Hypothalamus (tissue), 51 donors: ENCODE measurements around the gene SMURF2.
"Not testable (repeated sequence)": the region's sequence is repeated elsewhere in the genome, so short reads cannot be mapped to it uniquely, and the experiment has no call there.

Source experiments
- DNase-seq, 51 donors: peaks; one replicate each; lab custom pipeline; 2025; lab: John Stamatoyannopoulos, UW

Gene SMURF2

DNA sequence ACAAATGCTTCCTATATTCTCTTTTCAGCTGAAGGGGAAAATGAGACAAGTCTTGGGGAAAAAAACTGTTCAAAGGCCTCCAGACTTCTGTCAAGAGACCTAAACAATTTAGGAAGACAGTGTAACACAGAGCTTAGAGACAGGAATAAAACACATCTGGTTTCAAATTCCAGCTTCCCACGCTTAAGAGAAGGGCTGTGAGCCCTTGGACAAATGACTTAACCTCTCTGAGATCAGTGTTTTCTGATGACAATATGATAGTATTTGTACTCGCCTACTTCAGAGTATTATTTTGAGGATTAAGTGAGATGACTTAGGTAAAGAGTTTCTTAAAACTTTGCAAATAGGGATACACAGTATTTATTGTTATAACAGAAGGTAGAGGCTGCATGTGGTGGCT lies 29.5 kb downstream of the SMURF2 start:
- DNase-seq, result no peak

DNA sequence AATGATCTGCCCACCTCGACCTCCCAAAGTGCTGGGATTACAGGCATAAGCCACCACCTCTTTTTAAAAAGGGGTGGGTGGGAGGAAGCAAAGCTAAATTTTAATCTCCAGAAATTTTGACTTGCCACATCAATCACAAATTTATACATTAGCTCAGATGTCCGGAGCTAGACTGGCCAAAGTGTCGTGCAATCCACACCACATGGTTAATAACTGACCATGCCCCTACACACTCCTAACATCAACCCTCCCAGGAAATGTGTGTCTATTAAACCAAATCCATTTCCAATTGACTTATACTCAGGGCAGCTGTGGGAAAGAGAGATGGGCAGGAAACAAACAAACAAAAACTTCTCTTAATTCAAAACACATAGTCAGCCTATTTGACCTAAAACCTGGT lies 29.9 kb downstream of the SMURF2 start:
- no peak for DNase-seq

DNA sequence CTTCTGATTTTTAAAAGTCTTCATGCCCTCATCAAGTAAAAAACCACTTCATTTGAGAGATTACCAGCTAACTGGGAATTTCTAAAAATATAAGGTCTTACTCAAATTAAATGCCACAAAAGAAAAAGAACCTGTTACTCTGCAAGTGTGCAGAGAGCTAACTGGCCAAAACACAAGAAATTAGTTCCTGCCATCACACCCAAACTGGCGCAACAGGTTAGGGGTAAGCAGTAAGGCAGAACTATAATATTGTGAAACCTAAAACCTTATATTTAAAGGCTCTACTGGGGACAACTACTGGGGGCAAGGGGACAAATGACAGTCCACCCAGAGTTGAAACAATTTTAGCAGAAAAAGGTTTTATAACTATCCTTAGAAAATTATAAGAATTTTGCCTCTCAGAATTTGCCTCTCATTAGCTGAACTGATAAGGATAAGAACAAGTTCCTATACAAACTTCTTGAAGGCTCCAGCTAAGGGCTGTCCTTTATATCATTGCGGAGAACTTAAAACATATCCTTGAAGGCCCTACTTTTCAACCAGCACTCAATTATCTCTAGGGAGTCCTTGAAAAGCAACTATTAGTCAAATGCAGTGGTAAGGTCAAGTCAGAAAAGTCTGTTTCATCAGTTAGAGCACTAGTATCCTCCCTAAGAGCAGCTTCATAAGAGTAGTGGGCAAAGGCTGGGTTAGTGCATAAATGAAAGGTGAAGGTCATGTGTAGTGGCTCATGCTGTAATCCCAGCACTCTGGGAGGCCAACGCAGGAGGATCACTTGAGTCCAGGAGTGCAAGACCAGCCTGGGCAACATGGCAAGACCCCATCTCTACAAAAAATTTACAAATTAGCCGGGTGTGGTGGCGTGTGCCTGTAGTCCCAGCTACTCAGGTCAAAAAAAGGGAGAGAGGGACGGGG lies 31.5 kb downstream of the SMURF2 start:
- no peak for DNase-seq

DNA sequence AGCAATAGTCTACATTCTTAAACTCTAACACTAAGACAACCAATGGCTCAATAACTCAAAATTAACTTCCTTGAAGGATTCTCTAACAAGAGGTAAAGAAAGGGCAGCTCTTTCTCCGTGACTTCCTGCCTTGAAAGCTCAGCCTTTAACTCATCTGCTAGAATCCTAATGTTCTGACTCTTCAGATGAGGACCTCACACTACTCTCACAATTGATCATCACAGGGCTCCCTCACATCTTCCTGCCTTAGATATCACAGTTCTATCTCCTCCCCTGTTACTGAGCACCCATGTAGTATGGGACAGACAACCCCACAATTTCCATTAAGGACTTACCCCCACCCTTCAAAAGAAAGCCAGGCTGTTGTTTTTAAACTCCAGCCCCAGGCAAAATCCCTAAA lies 33.5 kb downstream of the SMURF2 start:
- no peak for DNase-seq

DNA sequence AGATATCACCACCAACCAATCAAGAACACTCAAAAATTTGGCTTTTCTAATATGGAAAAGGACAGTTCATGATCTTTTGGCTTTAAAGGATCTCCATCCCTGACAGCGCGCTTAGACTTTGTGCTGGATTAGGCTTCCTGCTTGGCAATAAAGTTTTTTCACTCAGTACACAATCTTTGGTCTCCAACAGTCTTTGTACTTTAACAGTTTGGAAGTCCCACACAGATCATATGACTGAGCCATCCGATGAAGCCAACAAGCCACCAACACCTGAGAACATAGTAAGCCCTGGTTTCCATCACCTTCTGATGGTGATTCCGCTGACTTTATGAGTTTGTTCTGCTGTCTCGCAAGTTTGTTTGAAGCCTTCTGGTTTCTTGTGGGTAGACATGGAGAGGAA lies 34.3 kb downstream of the SMURF2 start:
- DNase-seq, result no peak

DNA sequence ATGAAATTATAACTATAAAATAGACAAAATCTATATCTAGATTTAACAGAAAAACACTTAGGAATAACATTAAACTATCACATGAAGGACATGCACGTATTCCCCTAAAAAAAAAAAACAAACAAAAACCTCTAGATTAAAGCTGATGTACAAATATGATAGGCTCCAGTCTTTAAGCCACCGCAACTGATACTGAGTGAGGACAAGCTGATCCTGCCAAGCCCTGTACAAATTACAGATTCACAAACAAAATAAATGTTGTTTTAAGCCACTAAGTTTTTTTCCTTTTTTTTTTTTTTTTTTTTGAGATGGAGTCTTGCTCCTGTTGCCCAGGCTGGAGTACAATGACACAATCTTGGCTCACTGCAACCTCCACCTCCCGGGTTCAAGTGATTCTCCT lies 35.3 kb downstream of the SMURF2 start:
- no peak for DNase-seq

DNA sequence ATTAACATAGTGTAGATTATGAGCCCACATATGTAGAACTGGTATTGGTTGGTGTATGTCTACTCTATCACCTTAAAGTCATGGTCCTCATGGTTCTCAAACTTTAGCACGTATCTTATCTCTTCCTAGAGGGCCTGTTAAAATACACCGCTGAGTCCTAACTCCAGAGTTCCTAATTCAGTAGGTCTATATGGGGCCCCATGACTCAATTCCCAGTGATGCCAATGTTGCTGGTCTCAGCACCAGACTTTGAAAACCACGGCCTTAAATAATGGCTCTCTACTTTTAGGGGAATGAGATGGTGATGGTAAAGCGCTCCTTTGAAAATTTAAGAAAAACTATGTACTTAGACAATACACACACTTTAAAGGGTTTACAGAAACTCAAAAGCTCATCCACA lies 36.6 kb downstream of the SMURF2 start:
- DNase-seq, result no peak

DNA sequence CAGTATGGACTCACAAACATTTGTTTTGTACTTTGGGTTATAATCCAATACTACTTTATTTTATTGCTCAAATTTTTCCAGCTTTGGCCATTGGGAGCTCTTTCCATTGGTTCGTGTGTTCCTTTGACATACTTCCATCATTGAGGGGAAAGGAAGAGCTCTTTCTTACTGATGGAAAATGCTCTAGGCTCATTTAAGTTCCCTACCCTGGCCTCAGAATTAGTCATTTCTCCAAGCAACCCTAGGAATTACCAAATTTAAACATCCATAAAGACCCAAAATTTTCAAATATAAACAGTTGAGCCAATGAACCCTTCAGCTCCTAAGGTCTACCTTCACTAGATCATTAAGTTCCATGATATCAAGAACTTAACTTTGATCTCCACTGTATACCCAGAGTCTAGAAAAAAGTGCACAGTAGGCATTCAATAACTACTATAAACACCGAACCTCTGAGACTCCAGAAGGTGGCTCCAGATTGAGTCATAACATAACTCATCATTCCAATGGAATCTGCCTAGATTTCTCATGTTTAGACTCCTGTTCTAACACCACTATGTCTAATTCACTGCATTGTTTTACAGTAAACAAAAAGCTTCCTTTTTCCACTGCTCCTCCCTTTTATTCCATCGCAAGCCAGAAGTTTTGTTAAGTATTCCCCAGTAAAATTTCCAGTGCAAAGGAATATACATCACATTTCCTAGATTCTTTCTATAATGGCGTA lies 39.0 kb downstream of the SMURF2 start:
- DNase-seq, result no peak

DNA sequence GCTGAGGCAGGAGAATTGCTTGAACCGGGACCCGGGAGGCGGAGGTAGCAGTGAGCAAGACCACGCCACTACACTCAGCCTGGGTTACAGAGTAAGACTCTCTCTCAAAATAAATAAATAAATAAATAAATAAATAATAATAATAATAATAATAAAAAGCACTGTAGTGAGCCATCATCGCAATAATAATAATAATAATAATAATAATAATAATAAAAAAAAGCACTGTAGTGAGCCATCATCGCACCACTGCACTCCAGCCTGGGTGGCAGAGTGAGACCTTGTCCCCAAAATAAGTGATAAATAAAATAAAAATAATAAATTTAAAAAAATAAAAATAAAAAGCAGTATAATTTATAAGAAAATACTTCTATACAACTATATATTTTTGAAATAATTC lies 40.3 kb downstream of the SMURF2 start:
- no peak for DNase-seq

DNA sequence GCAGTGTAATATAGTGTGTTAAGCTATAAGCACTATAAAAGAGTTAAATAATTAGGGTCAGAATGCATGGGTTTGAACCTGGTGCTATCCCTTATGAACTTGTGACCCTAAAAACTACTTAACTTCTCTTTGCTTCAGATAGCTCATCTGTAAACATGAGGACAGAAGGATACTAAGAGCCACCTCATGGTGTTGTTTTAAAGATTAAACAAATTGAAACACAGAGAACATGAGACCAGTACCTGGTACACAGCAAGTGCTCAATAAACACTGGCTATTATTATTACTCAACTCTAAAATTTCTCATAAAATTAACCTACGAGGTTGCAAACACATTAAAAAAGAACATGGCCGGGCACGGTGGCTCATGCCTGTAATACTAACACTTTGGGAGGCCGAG lies 43.3 kb downstream of the SMURF2 start:
- no peak for DNase-seq

DNA sequence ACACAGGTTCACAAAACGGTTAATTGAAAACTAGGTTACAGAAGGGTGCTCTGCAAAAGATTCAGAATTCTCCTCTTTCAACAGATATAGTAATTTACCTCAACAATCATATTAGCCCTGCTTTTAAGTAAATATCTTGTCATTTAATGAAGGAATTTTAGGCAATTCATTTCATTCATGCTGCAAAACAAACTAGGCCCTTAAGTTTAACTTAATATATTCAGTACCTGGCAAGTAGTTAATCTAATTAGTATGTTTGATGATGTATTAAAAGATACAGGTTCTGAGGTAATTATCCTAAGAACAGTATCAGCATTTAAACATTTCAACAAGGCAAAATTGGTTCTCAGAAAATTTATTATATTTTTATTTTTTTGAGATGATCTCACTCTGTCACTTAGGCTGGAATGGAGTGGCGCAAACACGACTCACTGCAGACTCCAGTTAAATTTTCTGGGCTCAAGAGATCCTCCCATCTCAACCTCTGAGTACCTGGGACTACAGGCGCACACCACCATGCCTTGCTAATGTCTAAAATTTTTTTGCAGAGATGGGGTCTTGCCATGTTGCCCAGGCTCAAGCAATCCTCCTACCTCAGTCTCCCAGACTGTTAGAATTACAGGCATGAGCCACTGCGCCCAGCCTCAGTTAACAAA lies 44.9 kb downstream of the SMURF2 start:
- no peak for DNase-seq

DNA sequence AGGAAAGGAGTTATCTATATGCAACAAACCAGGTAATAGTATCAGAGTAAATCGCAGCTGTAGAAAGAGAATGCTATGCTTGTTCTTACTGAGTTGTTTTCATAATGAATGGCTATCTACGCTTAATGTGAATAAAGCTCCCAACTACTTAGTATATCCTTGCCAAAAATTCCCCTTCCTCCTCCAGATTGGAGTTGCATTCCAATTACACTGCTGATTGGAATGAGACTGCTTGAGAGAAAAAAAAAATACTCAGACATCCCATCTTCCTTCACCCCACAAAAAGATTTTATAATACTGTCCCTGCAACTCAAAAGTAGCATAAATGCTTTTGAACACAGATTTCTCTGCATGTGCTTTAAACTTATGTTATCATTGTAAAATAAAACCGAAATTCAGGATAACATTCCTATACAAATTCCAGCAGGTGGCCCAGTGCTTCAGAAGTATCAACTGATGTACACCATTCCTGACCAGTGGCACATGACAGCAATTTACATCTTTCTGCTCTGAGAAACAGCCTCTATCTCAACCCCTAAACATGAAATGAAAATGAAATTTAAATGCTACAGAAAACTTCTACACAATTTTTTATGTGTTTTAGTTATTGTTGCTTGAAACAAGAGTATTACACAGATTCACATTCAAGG lies 47.0 kb downstream of the SMURF2 start:
- no peak for DNase-seq

DNA sequence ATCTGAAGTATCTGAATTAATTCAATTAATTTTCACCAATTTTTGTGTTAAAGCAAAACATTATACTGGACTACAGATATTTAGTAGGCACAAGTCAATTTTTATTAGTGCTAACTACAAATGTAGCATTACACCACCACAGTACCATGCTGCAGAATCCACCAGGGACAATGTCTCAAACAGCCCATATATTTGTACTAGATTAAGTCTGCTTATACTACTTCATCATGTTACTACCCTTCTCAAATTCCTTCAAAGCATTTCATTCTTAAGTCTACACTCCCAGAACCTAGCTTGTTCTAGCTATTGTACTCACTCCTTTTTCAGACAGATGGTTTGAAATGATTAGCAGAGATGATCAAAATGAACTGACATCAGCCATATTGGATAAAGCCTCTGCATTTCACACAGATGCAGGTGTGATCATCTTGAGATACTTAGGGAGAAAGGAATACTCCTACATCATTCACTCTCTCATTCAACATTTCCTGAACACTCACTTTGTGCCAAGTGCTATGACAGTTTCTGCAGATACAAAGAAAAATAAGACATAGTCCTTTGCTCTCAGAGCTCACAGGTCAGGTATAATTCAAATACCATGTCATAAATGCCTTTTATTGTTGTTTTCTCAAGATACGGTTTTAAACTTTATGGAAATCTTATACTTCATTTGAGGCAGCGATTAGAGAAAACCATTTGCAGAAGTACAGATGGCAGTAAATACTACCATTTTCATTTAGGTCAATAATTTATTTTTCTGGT lies 47.7 kb downstream of the SMURF2 start:
- DNase-seq, result no peak

DNA sequence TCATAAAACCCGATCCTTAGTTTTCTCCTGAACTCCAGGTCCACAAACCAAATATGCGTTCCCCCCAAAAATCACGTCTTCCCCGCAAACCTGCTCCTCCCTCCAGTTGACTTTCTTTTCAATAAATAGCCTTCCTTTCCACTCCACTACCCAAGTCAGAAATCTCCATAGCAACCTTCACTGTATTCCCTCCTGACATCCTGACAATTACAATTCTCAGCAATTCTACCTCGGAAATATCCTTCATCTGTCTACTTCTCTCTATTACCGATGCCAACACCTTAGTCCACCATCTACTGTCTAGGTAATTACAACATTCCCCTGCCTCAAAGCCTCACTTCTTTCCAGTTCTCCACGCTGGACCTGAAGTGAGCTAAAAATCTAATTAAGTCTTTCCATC lies 50.7 kb downstream of the SMURF2 start:
- no peak for DNase-seq

DNA sequence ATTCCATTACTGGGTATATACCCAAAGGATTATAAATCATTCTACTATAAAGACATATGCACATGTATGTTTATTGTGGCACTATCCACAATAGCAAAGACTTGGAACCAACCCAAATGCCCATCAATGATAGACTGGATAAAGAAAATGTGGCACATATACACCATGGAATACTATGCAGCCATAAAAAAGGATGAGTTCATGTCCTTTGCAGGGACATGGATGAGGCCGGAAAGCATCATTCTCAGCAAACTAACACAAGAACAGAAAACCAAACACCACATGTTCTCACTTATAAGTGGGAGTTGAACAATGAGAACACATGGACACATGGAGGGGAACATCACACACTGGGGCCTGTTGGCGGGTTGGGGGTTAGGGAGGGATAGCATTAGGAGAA lies 51.9 kb downstream of the SMURF2 start:
- not testable (repeated sequence) for DNase-seq

DNA sequence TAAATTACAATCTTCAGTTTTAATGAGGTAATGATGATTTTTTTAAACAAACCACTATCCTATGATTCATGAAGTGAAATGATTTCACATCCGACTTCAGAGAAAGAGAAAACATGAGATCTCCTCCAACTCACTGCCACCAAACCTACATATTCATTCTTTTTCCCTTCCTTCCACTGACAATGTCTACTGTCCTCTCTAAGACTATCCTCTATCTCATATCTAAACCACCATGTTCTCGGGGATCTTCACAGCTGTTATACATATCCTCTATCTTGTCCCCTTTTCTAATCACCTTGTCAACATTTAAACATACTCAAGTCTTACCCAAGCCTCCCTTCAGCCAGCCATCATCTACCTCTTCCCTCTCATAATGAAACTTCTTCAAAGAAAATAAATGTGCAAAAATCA lies 53.5 kb downstream of the SMURF2 start:
- no peak for DNase-seq

DNA sequence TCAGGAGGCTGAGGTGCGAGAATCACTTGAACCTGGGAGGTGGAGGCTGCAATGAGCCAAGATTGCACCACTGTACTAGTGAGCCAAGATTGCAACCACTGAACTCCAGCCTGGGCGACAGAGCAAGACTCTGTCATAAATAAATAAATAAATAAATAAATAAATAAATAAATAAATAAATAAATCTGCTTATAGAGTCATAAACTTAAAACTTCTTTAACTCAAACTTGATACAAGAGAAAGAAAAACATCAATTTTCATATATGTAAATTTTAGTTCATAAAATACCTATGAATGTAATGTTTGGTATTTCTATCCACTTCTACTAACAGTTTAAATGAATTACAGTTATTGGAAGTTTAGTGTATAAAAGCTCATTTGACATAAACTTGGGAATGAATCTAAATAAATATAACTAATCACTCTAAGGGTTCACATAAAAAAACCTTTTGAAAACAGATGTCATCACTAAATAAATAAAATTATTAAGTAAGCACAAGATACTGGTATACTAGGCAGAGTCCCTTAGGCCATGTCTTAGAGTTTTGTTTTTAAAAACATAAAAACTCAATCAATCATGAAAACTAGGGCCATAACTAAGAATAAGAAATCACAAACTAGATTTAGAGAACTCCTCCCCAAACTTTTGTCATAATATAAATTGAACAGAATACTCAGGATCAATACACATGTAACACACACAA lies 54.1 kb downstream of the SMURF2 start:
- DNase-seq, result no peak

DNA sequence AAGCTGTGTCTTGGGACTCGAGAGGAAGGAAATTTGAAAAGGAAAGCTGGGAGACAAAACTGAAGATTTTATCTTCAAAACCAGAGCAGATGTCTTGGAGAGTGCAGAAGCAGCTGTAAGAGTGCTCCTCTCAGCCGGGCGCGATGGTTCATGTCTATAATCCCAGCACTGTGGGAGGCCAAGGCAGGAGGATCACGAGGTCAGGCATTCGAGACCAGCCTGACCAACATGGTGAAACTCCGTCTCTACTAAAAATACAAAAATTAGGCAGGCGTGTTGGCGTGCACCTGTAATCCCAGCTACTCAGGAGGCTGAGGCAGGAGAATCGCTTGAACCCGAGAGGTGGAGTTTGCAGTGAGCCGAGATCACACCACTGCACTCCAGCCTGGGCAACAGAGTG lies 57.6 kb downstream of the SMURF2 start:
- not testable (repeated sequence) for DNase-seq

DNA sequence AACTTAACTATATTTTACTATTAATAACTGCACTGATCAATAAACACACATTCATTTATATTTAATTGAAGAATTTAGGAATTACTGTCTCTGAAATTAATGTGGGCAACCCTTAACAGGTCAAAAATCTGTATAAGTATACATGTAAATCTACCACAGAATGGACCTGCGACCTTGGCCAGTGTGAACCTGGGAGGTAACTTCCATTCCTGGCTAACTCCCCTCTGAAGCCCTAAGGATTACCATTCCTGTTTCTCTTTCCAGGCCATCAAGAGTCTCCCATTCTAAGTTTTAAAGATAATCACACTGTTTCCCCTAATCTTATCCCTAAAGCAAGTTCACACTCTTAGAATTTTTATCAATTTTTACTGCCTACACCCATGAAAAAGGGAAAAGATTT lies 58.1 kb downstream of the SMURF2 start:
- DNase-seq, result no peak

DNA sequence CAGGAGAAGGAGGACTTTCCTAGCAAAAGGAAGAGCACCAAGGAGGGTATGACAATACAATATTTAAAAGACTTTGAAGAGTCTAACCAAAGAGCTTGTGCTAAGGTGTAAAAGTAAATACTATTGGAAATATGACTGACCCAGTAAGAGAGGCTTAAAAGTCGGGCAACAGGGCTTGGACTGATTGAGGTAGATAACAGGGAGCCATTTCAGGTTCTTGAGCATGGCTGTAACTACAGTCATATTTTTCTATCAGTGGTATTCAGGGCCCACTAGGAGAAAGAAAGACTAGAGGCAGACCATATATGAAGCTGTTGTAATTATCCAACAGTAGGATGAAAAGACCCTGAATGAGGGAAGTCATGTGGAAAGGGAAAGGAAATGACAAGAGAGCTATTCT lies 62.3 kb downstream of the SMURF2 start:
- DNase-seq, result no peak
